OCI-LY1 (cell line): ENCODE measurements around the gene CAMK2D.

Experiments used
- H2AFZ ChIP-seq: fragments of 200-600 bp; sonication (generic), shearing (Covaris generic); 2 replicates; pipeline ENCODE4 v1.6.0; 2014; ENCODE audit warnings: antibody characterized with exemption, mild to moderate bottlenecking, low read length
- H3F3A ChIP-seq: fragments of 200-600 bp; sonication (generic), shearing (Covaris generic); 2 replicates; pipeline ENCODE4 v1.6.0; 2014; ENCODE audit warnings: mild to moderate bottlenecking, antibody characterized with exemption, low read length, moderate library complexity; ENCODE audit not compliant: insufficient read depth
- H3K27ac ChIP-seq: fragments of 200-600 bp; sonication (generic); 2 replicates; pipeline ENCODE4 v1.5.1; 2014; ENCODE audit warnings: low read length, mixed run types, mild to moderate bottlenecking, low read depth; ENCODE audit not compliant: poor library complexity, severe bottlenecking
- H3K27me3 ChIP-seq: fragments of 200-600 bp; sonication (generic); 2 replicates; pipeline ENCODE4 v1.6.0; 2014; ENCODE audit warnings: antibody characterized with exemption, mild to moderate bottlenecking, low read length, moderate library complexity; ENCODE audit not compliant: insufficient read depth
- H3K36me3 ChIP-seq: fragments of 200-600 bp; sonication (generic); 2 replicates; pipeline ENCODE4 v1.6.1; 2014; ENCODE audit warnings: mild to moderate bottlenecking, antibody characterized with exemption, low read length, moderate library complexity, mixed read lengths; ENCODE audit not compliant: insufficient read depth
- H3K4me1 ChIP-seq: fragments of 200-600 bp; sonication (generic); 2 replicates; pipeline ENCODE4 v1.5.1; 2014; ENCODE audit warnings: mild to moderate bottlenecking, low read length, moderate library complexity; ENCODE audit not compliant: insufficient read depth, severe bottlenecking
- H3K4me2 ChIP-seq: fragments of 200-600 bp; sonication (generic), shearing (Covaris generic); 2 replicates; pipeline ENCODE4 v1.6.1; 2014; ENCODE audit warnings: low read length
- H3K4me3 ChIP-seq: fragments of 200-600 bp; sonication (generic); 2 replicates; pipeline ENCODE4 v1.5.1; 2014; ENCODE audit warnings: low read length, low read depth, mild to moderate bottlenecking, mixed read lengths; ENCODE audit not compliant: poor library complexity, severe bottlenecking
- H3K79me2 ChIP-seq: fragments of 200-600 bp; shearing (Covaris generic); 2 replicates; pipeline ENCODE4 v1.6.1; 2016; ENCODE audit warnings: mixed run types, low read length, mixed read lengths; ENCODE audit not compliant: insufficient read depth
- H3K9ac ChIP-seq: fragments of 200-600 bp; sonication (generic), shearing (Covaris generic); 2 replicates; pipeline ENCODE4 v1.6.1; 2014; ENCODE audit warnings: mild to moderate bottlenecking, low read length, mixed read lengths
- H3K9me2 ChIP-seq: fragments of 200-600 bp; sonication (generic), shearing (Covaris generic); 2 replicates; pipeline ENCODE4 v1.6.1; 2014; ENCODE audit warnings: low read depth, mild to moderate bottlenecking, low read length, mixed read lengths
- H3K9me3 ChIP-seq: fragments of 200-600 bp; shearing (Covaris generic); 2 replicates; pipeline ENCODE4 v1.6.1; 2014; ENCODE audit warnings: low read length, mixed read lengths
- H4K20me1 ChIP-seq: fragments of 200-600 bp; sonication (generic), shearing (Covaris generic); 2 replicates; pipeline ENCODE4 v1.6.0; 2016; ENCODE audit warnings: mild to moderate bottlenecking, low read length; ENCODE audit not compliant: insufficient read depth
- CTCF ChIP-seq: fragments of 200-600 bp; sonication (generic), shearing (Covaris generic); IDR thresholded peaks from 2 replicates; pipeline ENCODE4 v1.5.1; 2017; ENCODE audit warnings: mild to moderate bottlenecking, antibody characterized with exemption, low read length, moderate library complexity, mixed read lengths
- EZH2 ChIP-seq: fragments of 200-600 bp; sonication (generic), shearing (Covaris generic); IDR thresholded peaks from 2 replicates; pipeline ENCODE4 v1.8.0; 2017; ENCODE audit warnings: borderline replicate concordance, mixed run types, mild to moderate bottlenecking, antibody characterized with exemption, low read length, moderate library complexity, mixed read lengths

Gene CAMK2D

GRCh38 chr4:113745711-113746110, 15.8 kb downstream of the CAMK2D start:
- TF ChIP-seq CTCF (no peak), EZH2 (no peak)
- Histone ChIP-seq H3K27me3 (no peaks in the 10 kb centered on the region), H3K4me1 (no peaks in the 10 kb centered on the region)

GRCh38 chr4:113744667-113745240, 16.8 kb downstream of the CAMK2D start:
- Histone ChIP-seq H2AFZ (no peak overlapping the region), H3F3A (peaks cover 11% of the 10 kb centered on the region; the same call in 1 of the 2 replicates), H4K20me1 (no peaks in the 10 kb centered on the region), H3K9ac (no peak overlapping the region), H3K4me3 (no peak overlapping the region), H3K9me2 (no peaks in the 10 kb centered on the region), H3K27me3 (no peaks in the 10 kb centered on the region), H3K4me1 (peaks cover 4% of the 10 kb centered on the region), H3K4me2 (no peak overlapping the region), H3K36me3 (peaks cover 80% of the 10 kb centered on the region), H3K27ac (no peak overlapping the region), H3K79me2 (peaks cover 70% of the 10 kb centered on the region), H3K9me3 (no peaks in the 10 kb centered on the region)
- TF ChIP-seq CTCF = no peak
- no peak for TF ChIP-seq EZH2

More at GRCh38 chr4:113745711-113746110, 15.8 kb downstream of the CAMK2D start:
- no peak overlapping the region for H3K4me2 ChIP-seq
- H3K79me2 ChIP-seq = peaks cover 72% of the 10 kb centered on the region
- no peak overlapping the region for H2AFZ ChIP-seq
- H3K9me3 ChIP-seq = no peaks in the 10 kb centered on the region
- H3K4me3 ChIP-seq = no peak overlapping the region
- H3F3A ChIP-seq = peaks cover 10% of the 10 kb centered on the region; the same call in 1 of the 2 replicates
- no peak overlapping the region for H3K9ac ChIP-seq
- H3K9me2 ChIP-seq = no peaks in the 10 kb centered on the region
- no peaks in the 10 kb centered on the region for H4K20me1 ChIP-seq
- H3K36me3 ChIP-seq = peaks cover 80% of the 10 kb centered on the region
- no peak overlapping the region for H3K27ac ChIP-seq

DNA sequence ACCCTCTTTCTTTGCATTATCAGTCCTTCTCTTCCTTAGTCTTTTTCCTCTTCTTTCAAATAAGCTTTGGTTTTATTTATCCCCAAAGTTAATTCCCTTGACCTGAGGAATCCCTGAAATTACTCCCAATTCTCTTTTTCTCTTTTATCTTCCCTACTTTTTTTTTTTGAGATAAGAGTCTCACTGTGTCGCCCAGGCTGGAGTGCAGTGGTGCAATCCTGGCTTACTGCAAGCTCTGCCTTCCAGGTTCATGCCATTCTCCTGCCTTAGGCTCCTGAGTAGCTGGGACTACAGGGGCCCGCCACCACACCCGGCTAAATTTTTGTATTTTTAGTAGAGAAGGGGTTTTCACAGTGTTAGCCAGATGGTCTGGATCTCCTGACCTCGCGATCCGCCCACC, 17.8 kb downstream of the CAMK2D start:
- Histone ChIP-seq H3K4me1 (peaks cover 14% of the 10 kb centered on the region), H3K9ac (no peak overlapping the region), H3K79me2 (peaks cover 72% of the 10 kb centered on the region), H3K9me2 (no peaks in the 10 kb centered on the region), H3K4me2 (no peak overlapping the region), H3K27me3 (no peaks in the 10 kb centered on the region), H3K27ac (no peak overlapping the region), H3F3A (peaks cover 11% of the 10 kb centered on the region; the same call in 1 of the 2 replicates), H4K20me1 (no peaks in the 10 kb centered on the region; the same call in 1 of the 2 replicates), H3K36me3 (peaks cover 84% of the 10 kb centered on the region), H2AFZ (no peak overlapping the region), H3K9me3 (no peaks in the 10 kb centered on the region), H3K4me3 (no peak overlapping the region)
- TF ChIP-seq CTCF (no peak), EZH2 (no peak)
